22Rv1 (cell line): ENCODE results near the gene ALG14.

Experiments used
- H3K27ac ChIP-seq: fragments of 450-650 bp; 2 replicates; pipeline ENCODE4 v1.5.1; 2017
- ZFX ChIP-seq: fragments of 450-650 bp; IDR thresholded peaks from 2 replicates; pipeline ENCODE4 v1.6.1; 2017; ENCODE audit warnings: antibody characterized with exemption, borderline replicate concordance
- TF ChIP-seq, protein P1 (sequence below): fragments of 450-650 bp; IDR thresholded peaks from 2 replicates; pipeline ENCODE4 v1.5.1; 2017; ENCODE audit warnings: mild to moderate bottlenecking

ALG14 gene, protein sequence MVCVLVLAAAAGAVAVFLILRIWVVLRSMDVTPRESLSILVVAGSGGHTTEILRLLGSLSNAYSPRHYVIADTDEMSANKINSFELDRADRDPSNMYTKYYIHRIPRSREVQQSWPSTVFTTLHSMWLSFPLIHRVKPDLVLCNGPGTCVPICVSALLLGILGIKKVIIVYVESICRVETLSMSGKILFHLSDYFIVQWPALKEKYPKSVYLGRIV

DNA sequence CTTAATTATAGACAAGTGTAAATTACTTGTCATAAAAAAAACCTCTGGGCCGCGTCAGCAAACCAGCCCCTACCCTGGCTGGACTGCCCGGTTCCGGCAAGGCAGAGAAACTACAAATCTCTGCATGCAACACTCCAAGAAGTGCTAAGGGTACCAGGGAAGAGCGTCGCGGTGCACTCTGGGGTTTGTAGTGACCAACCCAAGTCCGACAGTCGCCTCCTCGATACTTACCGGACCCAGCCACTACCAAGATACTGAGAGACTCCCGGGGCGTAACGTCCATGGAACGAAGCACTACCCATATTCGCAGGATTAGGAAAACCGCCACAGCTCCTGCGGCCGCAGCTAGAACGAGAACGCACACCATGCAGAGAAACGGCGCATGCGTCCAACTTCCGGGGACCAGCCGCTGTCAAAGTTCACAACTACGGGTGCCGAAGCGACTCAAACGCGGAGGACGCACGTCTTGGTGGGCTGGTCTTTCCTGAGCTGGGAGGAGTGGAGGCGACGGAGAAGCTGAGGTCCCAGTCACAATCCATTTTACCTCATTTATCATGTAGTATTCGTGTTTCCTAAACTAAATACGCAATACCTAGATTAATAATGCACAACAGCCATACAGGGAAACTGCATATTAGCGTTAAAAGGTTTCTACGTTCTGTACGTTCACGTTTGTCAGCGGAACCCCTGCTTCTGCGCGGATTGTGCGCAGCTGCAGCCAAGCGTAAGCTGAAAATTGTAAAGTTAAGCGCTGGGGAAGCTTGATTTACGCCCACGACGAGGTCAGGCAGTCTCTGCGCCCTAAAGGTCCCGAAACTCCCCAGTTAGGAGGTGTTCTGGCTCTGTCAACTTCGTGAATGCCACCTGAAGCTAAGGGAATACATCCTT lies at the start of gene ALG14:
Gene ALG14 (minus strand): TSS at position 420 of the 888 bp plus-strand sequence. CDS start 53 bp downstream, at position 367.
- TF ChIP-seq ZFX, result no peak
- TF ChIP-seq, protein P1, sequence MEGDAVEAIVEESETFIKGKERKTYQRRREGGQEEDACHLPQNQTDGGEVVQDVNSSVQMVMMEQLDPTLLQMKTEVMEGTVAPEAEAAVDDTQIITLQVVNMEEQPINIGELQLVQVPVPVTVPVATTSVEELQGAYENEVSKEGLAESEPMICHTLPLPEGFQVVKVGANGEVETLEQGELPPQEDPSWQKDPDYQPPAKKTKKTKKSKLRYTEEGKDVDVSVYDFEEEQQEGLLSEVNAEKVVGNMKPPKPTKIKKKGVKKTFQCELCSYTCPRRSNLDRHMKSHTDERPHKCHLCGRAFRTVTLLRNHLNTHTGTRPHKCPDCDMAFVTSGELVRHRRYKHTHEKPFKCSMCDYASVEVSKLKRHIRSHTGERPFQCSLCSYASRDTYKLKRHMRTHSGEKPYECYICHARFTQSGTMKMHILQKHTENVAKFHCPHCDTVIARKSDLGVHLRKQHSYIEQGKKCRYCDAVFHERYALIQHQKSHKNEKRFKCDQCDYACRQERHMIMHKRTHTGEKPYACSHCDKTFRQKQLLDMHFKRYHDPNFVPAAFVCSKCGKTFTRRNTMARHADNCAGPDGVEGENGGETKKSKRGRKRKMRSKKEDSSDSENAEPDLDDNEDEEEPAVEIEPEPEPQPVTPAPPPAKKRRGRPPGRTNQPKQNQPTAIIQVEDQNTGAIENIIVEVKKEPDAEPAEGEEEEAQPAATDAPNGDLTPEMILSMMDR, result no peak
- peak within 1 kb of the TSS; percentile 88 for H3K27ac ChIP-seq

DNA sequence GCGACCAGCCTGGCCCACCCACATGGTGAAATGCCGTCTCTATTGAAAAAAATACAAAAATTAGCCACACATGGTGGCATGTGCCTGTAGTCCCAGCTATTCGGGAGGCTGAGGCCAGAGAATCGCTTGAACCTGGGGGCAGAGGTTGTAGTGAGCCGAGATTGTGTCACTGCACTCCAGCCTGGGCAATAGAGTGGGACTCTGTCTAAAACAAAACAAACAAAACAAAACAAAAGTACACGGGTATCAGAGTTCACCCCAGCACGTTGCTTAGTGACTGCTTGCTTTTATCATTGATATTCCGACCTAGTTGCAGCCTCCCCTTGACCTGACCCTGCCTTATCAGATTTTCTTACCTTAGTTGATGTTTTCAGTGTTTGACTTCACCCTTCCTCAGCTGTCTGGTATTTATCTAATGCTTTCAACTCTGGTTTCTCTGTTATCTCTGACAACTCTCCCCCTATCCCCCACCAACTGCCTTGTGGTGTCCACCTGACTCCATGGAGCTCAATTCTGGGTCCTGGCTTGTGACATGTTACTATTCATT lies 49.5 kb upstream of the ALG14 start:
- no peak for TF ChIP-seq ZFX
- TF ChIP-seq, protein P1, result no peak
- no peak overlapping the region for H3K27ac ChIP-seq

DNA sequence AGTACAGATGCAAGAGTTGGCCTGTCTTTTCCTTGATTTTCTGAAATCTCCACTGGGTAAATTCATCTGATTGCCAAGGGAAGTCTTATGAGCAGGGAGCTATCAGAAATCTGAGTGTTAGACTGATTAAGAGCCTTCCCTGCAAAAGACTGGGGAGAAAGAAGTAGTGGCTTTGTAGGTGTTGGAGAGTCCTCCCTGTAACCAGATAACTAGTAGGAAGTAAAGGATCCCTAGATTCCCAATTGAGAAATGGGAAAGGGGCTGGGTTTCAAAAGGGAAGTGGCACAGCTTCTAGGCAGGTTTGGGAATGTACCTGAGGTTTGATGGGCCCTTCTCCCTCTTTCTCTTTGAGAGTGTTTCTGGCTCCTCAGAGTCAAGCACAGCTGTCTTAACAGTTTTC lies 46.5 kb upstream of the ALG14 start:
- H3K27ac ChIP-seq, result no peak overlapping the region

DNA sequence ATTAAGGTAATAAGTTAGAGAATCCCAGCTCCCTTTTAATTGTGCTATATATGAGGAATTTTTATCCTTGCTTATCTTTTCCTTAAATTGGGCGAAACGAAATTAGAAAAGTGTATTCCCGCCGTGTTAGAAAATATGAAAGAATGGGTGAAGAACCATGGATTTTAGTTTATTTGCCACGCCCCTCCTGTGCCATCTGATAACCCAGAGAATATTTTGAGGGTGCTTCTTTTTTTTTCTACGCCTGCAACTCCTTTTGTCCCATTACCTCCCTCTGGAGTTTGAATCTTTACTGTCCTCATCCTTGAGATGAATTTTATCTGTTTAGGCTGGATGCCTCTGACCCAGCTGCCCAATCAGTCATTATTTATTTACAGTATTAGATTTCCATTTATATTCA lies 46.0 kb upstream of the ALG14 start:
- H3K27ac ChIP-seq, result no peak overlapping the region
- TF ChIP-seq, protein P1, result no peak
- no peak for TF ChIP-seq ZFX

More for the DNA sequence above, 46.5 kb upstream of the ALG14 start:
- TF ChIP-seq, protein P1, result no peak
- no peak for TF ChIP-seq ZFX

DNA sequence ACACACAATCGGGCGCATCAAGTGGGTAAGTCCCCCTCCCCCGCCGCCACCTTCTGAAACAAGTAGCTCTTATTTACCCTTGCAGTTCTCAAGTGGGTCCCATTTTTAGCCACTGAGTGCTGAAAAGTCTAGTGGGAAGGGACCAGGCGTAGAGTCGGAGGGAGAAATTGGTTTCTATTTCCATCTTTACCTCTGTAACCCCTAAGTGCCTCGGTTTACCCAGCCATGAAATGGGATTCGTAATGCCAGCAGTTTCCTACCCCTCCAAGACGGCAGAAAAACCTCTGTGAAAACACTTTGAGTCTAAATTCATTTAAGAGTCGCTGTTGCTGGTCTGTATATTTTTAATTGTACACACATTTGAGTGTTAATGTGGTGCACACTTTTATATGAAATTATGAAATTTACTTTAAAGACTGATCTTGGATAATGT lies 45.3 kb upstream of the ALG14 start:
- H3K27ac ChIP-seq, result peak overlapping the region; percentile 71; the same call in 1 of the 2 replicates
- no peak for TF ChIP-seq ZFX
- TF ChIP-seq, protein P1, result no peak

DNA sequence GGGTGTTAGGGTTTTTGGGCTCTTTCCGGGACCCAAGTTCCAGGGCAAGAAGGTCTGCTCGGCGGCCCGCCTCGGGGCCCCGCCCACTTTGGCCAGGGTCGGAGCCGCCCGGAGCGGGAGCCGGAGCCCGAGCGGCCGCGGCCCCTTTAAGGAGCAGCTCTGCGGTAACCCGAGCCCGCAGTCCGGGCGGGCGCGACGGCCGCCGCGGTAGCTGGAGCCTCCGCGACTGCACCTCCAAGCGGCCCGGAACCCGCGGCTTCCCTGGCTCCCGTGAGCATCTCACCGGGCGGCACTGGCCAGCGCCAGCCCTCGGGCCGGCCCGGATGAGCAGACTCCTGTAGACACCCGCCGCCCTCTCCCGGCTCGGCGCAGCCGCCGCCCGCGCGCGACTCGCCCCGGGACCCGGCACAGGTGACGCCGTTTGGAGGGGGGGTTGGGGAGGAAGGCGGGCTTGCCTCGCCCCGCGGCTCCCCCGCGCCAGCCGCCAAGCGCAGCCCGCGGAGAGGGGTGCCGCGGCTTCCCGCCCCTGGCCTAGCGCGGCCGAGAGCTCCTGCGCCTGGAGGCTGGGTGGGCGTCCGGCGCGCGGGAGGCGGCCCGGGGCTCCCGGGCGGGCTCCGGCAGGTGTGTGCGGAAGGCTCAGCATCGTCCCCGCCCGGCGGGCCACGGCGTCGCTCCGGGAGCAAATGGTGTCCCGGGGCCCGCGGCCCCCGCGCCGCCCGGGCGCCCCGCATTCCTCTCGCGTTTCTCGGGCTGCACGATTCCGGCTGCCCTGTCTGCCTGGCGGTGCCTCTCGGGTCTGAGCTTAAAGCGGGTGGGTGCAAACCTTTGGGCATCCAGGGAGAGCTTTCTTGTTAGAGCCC lies 44.7 kb upstream of the ALG14 start, which contains the start of gene TLCD4:
Gene TLCD4 (plus strand): TSS at position 149 of the 860 bp plus-strand sequence. CDS start 26,547 bp downstream, outside the sequence.
- TF ChIP-seq ZFX, result no peak
- TF ChIP-seq, protein P1, result peak; percentile 4; the same call in 1 of the 2 replicates
- H3K27ac ChIP-seq, result peak within 1 kb of the TSS; percentile 71
